Omental fat pad (tissue), 4 donors: ENCODE results near the gene MYLK2. TPM values are rescaled to one million over a fixed set of nuclear protein-coding genes. Genes with fewer than 3 reads are reported as not detected.
A peak's percentile ranks its signal among the peaks of the same experiment; 100 is the strongest.

Experiments used
- ATAC-seq: fragments of 150-250 bp; one replicate; pipeline ENCODE4 v1.9.1; 2016; ENCODE audit warnings: mild to moderate bottlenecking, moderate library complexity; ENCODE audit not compliant: low FRiP score
- DNase-seq: peaks from one replicate; pipeline ENCODE4 v3.0.0-alpha.2; 2019; ENCODE audit warnings: low spot score
- total RNA-seq, 4 donors: library from RNA; depleted of rRNA; stranded (reverse); fragments of >200 nt; gene quantifications; one replicate each; pipeline ENCODE4 v1.1.0, GENCODE V29; 2016
- TF ChIP-seq, protein P1 (sequence below), 3 donors: fragments of 450-650 bp; IDR thresholded peaks; one replicate each; pipeline ENCODE4 v1.5.1; 2016 to 2017; ENCODE audit warnings: antibody characterized with exemption in 3 of 3, mild to moderate bottlenecking in 3 of 3, moderate library complexity in 2 of 3

MYLK2 gene
- total RNA-seq, 4 donors from 2014 or later: 0.12 TPM; not detected in 3

DNA sequence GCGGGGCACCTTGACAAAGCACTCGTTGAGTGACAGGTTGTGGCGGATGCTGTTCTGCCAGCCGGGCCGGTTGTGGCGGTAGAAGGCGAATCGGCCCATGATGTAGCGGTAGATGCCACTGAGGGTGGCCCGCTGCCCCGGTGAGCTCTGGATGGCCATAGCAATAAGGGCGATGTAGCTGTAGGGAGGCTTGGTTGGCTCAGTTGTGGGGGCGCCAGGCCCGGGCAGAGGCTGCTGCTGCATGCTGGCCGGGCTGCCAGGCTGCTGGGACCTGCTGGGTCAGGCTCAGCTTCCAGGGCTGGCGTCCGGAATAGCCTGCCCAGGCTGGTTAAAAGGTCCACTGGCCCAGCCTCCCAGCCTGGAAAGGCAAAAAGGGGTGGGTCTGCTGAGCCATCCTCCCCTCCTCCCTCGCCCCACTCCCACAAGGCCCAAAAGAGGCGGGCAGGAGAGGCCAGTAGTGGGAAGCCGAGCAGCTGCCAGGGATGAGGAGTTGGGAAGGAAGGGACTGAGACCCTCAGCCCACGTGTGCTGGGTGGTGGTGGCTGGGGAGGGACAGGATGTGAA lies 26.2 kb downstream of the MYLK2 start, which contains the start of gene FOXS1:
FOXS1 (minus strand) TSS at position 305 of the 564 bp plus-strand sequence; CDS start at position 243, 62 bp downstream.
- TF ChIP-seq, protein P1, sequence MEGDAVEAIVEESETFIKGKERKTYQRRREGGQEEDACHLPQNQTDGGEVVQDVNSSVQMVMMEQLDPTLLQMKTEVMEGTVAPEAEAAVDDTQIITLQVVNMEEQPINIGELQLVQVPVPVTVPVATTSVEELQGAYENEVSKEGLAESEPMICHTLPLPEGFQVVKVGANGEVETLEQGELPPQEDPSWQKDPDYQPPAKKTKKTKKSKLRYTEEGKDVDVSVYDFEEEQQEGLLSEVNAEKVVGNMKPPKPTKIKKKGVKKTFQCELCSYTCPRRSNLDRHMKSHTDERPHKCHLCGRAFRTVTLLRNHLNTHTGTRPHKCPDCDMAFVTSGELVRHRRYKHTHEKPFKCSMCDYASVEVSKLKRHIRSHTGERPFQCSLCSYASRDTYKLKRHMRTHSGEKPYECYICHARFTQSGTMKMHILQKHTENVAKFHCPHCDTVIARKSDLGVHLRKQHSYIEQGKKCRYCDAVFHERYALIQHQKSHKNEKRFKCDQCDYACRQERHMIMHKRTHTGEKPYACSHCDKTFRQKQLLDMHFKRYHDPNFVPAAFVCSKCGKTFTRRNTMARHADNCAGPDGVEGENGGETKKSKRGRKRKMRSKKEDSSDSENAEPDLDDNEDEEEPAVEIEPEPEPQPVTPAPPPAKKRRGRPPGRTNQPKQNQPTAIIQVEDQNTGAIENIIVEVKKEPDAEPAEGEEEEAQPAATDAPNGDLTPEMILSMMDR (IDR thresholded peaks at IDR 0.05): no peak
- peak; percentile 19 for ATAC-seq
- DNase-seq: no peak

DNA sequence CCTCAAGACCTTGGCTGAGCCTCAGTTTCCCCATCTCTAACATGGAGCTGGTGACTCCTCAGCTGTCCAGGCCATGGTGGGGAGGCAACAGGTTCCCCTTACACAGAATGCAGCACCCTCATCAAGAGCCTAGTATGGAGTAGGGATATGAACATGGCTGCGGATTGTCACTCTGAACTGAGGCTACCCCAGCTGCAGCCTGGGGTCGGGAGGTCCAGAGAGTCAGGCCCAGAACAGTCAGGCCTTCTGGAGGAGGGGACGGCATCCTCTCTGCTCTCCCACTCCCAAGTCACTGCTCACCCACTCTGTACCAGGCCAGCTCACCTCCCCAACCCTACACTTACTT lies 27.6 kb downstream of the MYLK2 start:
- DNase-seq (no peak), ATAC-seq (no peak)
- TF ChIP-seq, protein P1 (IDR thresholded peaks at IDR 0.05): no peak

DNA sequence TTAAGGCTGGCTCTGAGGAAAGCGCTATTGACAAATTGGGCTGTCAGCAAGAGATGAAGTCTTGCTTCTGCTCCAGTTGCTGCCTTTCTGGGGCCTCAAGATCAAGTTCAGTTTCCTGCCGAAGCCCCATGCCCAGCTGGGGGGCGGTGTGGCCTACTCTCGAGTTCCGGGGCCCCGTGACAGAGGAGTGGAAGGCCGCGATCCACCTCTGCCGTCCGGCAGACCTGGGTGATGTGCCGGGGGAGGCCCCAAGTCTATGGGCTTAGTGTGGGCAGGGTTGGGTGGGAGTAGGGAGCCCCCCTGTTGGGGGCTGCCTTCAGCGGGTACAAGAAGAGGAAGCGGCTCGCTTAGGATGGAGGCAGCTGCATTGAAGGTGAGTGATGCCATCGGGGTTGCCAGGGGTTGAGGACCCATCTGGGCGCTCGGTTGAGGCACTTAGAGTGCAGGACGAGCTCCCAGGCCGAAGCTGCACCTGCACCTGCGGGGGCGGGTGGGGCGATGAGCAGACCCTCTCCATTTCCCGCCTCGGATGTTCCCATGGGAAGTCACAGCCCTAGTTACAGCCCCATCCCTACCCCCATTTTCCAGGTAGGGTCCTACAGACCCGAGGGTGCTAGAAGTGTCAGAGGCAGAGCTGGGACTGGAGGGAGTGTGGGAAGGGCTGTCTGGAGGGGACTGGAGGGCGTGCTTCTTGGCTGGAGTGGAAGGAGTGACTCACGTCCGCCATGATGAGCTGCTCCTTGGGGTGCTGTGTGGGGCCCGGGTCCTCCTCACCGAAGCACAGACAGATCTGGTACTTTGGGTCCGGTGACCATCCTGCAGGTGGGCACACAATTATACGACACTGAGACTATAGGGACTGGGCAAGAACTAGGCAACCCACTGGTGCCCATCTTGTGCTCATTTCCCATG lies 29.2 kb downstream of the MYLK2 start:
- ATAC-seq (no peak), DNase-seq (no peak)
- TF ChIP-seq, protein P1 (IDR thresholded peaks at IDR 0.05): no peak

DNA sequence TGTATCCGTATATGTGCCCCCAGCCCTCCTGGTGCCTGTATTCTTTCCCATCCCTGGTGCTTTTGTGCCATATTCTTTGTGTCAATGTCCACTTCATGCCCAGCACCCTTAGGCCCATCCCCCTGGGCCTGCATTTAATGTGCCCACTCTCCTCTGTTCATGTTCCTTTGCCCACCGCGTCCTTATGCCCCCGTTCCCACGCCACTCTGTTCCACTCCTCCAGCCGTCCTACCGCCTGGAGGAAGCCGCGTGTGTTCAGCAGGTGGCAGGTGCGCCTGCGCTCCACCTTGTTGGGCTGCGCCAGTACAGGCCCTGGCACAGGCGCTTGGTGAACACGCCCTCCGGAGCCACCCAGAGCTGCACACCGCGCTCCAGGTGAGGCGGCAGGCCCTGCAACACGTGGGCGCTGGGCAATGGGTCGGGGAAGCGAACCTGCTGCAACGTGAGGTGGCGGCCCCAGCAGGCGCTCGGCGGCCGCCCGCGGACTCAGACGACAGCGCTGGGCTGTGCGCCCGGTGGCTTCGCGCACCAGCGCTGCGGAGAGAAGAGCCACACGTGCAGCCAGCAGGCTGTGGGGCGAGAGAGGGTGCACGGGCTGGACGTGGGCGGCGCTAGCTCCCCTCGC lies 30.3 kb downstream of the MYLK2 start:
- ATAC-seq (no peak), DNase-seq (no peak)
- TF ChIP-seq, protein P1 (IDR thresholded peaks at IDR 0.05): no peak

DNA sequence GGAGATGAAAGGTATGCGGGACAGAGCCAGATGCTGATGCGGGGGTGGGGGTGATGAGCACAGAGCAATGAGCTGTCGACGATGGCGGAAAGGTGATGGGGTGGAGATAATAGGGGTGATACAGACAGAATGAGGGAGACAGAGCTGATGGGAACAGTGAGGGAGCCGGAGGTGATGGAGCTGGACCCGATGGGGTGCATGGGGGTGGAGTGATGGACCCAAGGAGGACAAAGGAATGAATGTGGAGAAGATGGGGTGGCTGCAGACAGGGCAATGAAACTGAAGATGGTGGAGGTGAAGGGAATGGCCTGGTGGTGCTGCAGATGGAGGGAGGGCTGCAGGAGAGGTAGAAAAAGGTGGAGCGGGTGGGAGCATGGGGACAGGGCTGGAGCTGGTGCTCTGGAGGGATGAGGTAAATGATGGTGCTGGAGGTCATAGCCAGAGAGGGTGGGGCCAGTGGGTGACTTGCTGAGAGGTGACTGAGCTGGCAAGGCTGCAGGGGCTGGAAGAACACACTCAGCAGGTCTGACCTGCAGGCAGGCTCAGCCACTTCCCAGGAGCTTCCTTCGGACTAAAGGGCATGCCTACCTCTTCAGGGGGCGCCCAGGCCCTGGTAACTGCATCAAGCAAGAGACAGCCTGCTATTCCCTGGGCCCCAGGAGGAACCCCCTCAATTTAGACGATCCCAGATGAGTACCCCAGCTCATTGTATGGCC lies 32.2 kb downstream of the MYLK2 start:
- DNase-seq: no peak
- ATAC-seq: no peak
- TF ChIP-seq, protein P1 (IDR thresholded peaks at IDR 0.05): no peak

DNA sequence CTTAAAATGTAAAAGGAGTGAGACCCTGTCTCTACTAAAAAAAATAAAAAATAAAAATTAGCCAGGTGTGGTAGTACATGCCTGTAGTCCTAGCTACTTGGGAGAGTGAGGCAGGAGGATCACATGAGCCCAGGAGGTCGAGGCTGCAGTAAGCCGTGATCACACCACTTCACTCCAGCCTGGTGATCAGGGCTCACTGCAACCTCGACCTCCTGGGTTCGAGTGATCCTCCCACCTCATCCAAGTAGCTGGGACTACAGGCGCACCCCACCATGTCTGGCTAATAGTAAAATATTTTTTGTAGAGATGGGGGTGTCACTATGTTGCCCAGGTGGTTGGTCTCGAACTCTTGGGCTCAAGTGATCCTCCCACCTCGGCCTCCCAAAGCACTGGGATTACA lies 34.3 kb downstream of the MYLK2 start:
- DNase-seq: no peak
- no peak for ATAC-seq

More for the DNA sequence above, 34.3 kb downstream of the MYLK2 start:
- TF ChIP-seq, protein P1 (IDR thresholded peaks at IDR 0.05): no peak
